Choroid plexus epithelial cell (primary cell): ENCODE data around the gene ANKRD60.

Source experiments
- DNase-seq: peaks from one replicate; pipeline ENCODE4 v3.0.0-alpha.2; 2010; ENCODE audit warnings: low read depth
- H3K4me3 ChIP-seq: 2 replicates; pipeline ENCODE4 v1.5.1; 2011; ENCODE audit warnings: low read depth, mild to moderate bottlenecking, control low read depth, low read length, moderate library complexity
- TF ChIP-seq, protein P1 (sequence below): conservative IDR thresholded peaks from 2 replicates; pipeline ENCODE4 v1.5.1; 2011; ENCODE audit warnings: low read depth, mild to moderate bottlenecking, control low read depth, inconsistent platforms, low read length, moderate library complexity

ANKRD60 gene

GRCh38 chr20:58229198-58229798 lies 845 bp upstream of the ANKRD60 start:
- H3K4me3 ChIP-seq = peak overlapping the region; percentile 53
- TF ChIP-seq, protein P1, sequence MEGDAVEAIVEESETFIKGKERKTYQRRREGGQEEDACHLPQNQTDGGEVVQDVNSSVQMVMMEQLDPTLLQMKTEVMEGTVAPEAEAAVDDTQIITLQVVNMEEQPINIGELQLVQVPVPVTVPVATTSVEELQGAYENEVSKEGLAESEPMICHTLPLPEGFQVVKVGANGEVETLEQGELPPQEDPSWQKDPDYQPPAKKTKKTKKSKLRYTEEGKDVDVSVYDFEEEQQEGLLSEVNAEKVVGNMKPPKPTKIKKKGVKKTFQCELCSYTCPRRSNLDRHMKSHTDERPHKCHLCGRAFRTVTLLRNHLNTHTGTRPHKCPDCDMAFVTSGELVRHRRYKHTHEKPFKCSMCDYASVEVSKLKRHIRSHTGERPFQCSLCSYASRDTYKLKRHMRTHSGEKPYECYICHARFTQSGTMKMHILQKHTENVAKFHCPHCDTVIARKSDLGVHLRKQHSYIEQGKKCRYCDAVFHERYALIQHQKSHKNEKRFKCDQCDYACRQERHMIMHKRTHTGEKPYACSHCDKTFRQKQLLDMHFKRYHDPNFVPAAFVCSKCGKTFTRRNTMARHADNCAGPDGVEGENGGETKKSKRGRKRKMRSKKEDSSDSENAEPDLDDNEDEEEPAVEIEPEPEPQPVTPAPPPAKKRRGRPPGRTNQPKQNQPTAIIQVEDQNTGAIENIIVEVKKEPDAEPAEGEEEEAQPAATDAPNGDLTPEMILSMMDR = no peak
- peak; percentile 27 for DNase-seq

DNA sequence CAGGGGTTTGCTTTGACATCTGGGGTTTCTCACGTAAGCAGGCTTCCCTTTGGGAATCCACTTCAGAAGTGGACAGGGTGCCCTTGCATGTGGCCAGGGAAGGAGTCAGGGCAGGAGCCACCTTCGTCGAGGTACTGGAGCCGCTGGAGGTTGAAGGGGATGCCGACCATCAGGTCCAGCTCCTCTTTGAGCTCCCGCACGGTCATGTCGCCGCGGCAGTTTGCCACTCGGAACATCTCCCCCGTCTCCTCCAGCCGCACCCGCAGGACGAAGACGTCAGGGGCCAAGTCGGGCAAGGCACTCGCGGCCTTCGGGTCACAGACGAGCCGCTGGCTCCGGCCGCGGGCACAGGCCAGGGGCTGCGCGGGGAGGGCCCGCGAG lies 360 bp downstream of the ANKRD60 start:
- peak overlapping the region; percentile 53 for H3K4me3 ChIP-seq
- TF ChIP-seq, protein P1 = no peak
- peak; percentile 25 for DNase-seq

DNA sequence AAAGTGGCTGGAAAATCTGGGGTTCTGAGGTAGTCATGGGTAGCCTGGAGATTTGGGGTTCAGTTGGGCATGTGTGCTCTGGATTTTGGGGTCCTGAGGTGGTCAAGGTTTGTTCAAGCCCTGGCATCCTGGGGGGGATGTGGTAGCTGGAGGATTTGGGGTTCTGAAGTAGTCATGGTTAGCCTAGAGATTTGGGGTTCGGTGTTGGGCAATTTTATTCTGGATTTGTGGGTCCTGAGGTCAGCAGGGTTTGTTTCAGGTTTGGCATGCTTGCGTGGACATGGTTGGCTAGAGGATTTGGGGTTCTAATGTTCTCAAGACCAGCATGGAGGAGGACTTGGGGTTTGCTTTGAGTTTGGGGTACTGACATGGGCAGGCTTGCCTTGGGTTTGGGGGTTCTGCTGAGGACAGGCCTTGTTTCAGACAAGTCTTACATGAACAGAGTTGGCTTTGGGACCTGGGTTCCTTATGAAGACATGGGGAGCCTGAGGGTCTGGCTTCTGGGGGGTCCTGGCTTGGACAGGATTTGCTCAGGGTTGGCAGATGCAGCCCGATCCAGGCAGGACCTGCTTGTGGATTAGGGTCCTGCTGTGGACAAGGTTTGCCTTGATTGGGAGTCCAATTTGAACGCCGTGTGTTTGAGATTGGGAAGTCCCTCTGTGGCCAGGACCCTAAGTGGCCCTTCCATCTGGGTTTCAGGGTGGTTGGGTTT lies 906 bp downstream of the ANKRD60 start:
- H3K4me3 ChIP-seq = no peak overlapping the region
- TF ChIP-seq, protein P1 = no peak
- no peak for DNase-seq

GRCh38 chr20:58225452-58226200 lies 2.8 kb downstream of the ANKRD60 start:
- H3K4me3 ChIP-seq = no peak overlapping the region
- no peak for DNase-seq

GRCh38 chr20:58224974-58225373 lies 3.5 kb downstream of the ANKRD60 start:
- TF ChIP-seq, protein P1 = no peak
- H3K4me3 ChIP-seq = no peak overlapping the region
- no peak for DNase-seq

More at GRCh38 chr20:58225452-58226200, 2.8 kb downstream of the ANKRD60 start:
- TF ChIP-seq, protein P1 = no peak

DNA sequence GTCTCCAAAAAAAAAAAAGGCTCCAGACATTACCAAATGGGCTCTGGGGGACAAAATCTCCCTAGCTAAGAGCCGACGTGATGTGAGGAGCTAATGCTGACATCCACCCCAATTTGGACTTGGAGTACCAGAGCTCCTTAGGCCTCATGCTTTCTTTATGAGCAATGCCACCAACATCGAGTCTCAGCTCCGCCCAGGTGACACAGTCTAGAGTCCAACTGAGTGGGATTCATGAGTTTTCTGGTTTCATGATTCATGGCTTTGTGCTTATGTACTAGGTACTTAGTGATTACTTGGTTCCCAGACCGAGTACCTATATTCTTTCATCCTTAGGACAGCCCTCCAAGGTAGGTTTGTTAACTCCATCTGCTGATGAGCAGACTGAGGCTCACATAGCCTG lies 4.4 kb downstream of the ANKRD60 start:
- H3K4me3 ChIP-seq = no peak overlapping the region
- TF ChIP-seq, protein P1 = no peak
- no peak for DNase-seq
